NCI-H2227 (cell line): ENCODE measurements around the gene SMG6.

Experiments used
- DNase-seq: peaks from one replicate; lab custom pipeline; 2025; ENCODE audit not compliant: unreplicated experiment; lab: John Stamatoyannopoulos, UW

Gene SMG6

DNA sequence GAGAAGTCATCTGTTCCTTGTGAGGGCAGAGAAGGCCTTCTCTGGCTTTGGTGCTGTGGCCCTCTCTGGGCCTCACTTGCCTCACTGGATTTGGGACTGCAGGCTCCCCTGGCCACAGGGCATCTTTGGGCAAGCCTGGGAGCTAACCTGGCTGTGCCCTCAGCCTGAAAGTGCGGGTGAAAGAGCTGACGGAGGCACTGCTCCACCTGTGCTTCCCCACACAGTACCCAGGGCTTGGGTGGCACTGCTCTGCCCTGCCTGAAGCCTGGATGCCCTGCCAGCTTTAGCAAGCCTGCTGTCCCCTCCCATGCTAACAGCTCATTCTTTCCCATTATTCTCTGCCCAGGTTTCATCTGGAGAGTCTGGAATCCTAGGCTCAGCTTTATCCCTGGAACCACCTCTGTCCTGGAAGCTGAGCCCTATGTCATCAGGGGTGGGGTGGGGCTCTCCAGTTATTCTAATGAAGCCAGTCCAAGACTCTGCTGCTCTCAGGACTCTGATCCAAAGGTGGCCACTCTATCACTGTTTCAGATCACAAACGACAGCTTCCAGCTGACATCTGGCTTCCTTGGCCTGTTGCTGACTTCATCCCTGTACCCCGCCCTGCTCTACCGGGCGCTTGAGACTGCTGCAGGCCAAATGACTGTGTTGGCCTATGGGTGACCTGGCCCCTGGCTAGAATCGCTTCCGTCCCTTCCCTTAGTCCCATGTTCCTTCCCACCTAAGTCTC, 219.4 kb downstream of the SMG6 start:
- DNase-seq: no peak

DNA sequence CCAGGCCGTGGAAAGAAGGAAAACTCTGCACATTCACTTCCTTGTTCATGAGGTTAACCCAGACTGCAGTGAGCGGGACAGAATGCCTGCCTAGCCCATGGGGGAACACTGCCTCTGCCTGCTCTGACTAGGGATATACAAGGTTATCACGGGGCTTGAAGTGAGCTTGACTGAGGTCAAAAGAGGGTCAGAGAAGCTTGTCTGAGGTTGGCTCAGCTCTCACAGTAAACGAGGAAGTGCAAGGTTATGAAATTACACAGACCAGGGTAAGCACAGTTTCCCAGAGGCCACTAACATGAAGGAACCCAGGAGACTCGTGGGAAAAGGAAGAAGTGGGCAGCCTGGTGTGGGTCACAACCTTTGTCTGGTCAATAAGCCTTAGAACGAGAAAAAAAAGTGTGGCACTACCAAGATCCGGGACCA, 220.0 kb downstream of the SMG6 start:
- DNase-seq: no peak

DNA sequence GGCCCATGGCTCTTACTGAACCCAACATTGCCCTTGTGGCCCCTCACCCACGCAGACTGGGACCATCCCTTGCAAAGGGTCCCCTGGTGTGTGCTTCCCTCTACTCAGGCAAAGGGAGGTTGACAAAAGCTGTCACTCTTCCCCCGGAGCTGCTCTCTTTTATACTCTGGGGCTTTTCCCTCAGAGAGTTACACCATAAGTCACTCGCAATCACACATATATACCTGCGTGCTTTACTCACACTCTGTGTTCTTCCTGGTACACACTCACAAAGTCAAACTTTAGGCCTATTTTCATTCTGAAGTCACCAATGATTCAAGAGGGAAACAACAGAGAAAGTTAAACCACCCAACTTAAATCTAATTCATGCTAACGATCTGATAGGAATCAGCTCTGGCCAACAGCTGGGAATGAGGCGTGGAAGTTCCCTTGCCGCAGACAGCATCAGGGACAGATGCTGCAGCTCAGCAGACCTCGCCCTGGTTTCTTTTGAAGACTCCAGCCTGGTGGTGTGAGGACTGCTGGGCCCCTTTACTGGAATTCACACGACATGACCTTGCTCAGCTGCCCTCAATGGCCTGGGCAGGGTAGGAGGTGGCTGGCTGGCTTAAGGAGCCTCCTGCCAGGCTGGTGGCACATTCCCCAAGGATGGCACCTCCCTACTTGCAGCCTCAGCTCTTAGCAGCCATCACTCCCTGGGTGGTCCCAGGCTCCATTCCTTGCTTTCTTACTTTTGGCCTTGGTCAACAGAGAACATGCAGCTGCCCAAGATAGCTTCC, 221.4 kb downstream of the SMG6 start:
- no peak for DNase-seq

DNA sequence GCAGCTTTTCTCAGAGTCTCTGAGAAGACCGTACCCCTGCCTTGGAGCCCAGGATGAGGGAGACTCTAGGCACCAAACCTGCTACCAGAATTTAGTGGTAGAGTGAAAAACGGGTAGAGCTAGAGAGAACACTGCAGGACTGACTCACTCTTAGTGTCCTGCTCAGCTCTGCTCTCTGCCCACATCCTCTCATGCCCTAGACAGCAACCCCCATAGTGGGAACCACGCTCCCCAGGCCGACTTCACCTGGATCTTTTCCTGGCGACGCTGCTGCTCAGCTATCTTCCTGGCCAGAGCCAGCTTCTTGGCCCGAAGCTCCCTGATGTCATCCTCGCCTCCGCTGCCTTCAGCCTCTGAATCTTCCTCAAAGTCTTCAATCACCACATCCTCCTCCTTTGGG, 222.0 kb downstream of the SMG6 start:
- no peak for DNase-seq

DNA sequence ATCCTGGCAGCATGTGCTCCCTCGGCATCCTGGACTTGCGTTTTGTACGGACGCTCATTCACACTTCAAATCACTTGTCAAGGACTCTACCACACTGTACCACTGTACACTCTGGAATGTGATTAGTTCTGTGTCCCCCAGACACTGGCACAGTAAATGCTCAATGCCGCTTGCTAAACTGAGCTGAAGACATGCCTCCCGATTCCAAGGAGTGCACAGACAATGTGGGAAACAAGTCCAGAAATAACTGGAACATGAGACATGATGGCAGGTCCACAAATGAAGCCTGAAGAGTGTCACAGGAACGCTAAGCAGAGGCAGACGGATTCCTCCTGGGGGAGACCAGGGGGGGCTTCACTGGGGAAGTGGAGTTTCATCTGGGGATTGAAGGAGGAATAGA, 226.5 kb downstream of the SMG6 start:
- DNase-seq: no peak

DNA sequence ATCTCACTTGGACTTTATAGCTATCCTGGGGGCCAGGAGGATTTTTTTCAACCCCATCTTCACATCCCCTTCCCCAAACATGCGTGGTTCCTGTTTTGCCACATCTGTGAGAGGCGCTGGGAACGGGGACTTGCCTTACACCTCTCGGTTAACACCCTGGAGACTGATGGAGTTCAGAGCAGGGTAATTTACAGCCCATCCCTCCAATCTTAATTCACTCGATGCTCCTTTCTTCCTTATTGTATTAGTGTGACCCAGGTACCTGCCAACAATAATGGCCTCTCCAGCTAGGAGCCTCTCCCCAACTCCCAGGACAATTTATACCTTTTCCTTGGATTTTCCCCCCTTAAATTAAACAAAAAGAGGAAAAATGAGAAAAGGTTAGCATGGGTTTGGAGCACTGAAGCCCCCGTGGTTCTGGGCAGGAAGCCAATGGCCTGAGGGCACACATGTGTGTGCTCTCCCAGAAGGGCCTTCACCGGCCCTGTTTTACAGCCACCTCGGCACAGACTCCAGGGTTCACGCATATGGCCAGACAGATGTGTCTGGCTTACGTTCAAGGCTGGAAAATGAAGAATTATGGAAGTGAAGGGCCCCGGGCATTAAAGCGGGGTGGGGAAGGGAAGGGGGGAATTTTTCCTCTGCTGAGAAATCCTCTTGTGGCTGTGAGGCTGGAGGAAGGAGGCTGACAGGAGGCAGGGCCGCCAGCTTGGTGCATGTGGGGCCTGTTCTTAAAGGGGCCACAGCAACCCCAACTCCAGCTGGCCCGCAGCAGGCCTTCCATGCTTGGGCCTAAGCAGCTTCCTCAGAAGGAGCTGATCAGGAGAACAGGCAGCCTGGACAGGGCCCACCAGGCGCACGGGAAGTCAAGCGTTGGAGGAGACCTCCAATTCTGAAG, 227.2 kb downstream of the SMG6 start:
- DNase-seq: no peak

DNA sequence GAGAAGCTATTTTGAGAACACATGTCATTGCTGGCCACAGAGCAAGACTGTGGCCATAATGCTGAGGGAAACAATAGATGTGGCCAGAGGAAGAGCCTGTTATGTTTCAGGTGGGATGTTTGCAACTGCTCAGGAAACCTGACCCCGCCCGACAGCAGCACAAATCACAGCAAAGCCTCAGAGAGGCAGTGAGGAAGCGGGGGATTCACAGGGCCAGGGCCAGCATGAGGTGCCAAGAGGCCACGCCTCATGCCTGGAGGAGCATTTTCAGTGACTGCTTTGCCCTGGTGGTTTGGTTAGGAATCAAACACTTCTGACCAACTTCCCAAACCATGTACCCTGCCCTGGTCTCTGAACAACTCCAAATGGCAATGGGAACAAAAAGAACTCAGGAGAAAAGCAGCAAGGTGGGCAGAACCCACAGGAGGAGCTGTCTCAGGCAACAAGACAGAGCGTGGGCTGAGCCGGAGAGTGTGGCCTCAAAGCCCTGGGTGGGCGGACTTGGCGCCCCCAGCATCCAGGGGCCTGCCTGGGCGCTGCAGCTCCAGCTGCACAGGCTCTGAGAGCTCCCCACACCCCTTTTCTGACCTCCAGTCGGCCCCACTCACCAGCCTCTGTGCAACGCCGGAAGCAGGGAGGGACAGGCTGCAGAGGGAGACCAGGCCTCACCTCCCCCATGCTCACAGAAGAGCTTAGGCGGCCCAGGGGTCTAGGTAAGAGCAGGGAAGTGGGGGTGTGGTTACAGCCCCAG, 228.1 kb downstream of the SMG6 start:
- peak; percentile 35 for DNase-seq

DNA sequence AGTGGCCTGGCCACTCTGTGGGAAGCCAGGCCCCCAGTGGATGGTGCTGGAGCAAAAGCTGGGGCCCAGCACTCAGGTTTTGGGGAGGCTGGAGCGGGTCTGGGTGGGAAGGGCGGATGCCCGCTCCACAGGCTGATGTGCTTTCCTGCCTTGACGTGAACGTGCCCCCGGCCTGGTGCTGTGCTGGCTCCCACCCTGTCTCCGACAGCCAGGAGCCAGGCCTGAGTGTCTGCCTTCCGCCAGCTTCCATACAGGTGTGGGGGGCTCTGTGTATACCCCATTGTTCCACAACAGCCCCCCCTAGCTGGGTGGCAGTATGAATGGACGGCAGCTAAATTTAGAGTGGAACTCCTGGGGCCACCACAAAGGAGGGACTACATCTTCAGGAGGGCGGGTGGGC, 228.7 kb downstream of the SMG6 start:
- DNase-seq: no peak

DNA sequence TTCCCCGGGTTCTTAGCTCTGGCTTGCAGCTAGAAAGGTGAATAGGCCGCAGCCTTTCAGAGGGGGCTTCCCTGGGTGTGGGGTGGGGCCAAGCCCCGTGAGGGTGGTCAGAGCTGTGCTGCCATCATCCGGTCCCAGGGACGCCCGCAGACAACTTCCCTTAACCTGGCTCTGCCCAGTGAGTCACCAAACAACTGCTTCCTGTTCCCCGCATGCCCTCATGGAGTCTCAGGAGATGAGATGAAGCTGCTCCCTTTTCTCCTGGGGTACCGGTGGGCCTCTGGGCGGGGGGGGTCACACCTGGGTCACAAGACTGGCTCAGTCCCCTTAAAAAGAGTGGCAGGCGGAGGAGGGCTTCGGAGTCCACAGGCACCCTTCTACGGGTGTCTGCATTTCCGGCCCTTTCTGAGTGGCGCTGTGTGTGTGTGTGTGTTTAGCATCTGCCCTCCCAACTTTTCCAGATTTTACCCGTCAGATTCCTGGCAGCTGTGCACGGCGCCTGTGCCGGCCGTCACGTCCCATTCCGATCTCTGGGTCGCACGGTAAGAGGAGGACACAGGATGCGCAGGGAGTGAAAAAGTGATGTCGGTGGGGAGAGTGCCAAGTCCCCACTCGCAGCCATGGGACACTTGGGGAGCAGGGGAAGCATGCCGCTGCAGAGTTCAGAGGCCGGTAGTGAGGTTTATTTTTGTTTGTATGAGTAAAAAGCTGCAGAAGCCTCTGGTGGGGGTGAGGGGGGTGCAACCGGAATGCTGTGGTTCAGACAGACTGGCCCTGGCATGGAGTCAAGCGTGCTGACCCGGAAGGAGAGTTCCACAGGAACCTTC, 231.9 kb downstream of the SMG6 start:
- DNase-seq: no peak

DNA sequence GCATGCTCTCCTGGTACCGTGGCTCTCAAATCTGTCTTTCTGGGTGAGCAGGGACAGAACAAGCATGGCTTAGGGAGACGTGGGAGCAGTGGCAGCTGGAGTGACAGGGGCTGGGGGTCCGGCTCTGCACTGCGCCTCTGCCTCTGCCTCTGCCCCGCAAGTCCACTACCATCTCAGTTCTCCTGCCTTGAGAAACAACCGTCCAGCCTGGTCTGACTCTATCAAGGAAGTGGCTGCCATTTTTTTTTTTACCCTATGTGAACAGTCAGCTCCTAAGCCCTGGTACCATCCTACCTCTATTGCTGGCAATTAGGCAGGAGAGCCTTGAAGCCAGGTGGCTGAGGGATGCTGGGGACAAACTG, 232.6 kb downstream of the SMG6 start:
- DNase-seq: no peak

DNA sequence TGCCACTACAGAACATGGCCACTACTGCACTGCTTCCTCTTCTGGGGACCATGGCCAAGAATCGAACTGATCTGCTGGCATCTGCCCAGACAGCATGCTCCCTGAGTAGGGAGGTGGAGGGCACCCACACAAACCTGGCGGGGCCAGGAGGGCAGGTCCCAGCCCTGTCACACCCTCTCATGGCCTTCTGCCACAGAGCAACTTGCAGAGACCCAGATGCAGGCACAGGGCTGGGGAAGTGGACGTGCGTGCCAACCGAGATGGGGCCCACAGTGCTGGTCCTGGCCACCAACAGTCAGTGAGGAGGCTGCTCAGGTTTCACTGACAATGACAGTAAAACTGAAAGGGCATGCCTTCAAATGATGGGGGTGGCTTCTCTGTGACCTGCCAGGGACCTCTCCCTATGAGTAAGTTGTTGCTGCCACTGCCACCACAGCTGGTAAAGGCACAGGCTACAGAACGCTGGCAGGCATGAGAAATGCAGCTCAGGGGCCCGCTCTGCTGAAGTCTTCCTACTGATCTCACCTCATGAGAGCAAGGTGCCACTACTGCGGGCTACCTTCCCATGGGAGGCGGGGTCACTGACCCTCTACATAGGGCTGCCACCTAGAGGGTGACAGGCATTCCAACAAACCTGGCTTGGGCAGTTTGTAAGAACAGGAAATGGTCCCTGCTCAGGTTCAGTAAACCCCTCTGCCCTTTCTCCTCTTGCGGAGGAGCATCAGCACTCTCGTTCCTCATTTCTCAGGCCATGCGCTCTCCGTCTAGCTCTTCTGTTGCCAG, 233.2 kb downstream of the SMG6 start:
- no peak for DNase-seq

DNA sequence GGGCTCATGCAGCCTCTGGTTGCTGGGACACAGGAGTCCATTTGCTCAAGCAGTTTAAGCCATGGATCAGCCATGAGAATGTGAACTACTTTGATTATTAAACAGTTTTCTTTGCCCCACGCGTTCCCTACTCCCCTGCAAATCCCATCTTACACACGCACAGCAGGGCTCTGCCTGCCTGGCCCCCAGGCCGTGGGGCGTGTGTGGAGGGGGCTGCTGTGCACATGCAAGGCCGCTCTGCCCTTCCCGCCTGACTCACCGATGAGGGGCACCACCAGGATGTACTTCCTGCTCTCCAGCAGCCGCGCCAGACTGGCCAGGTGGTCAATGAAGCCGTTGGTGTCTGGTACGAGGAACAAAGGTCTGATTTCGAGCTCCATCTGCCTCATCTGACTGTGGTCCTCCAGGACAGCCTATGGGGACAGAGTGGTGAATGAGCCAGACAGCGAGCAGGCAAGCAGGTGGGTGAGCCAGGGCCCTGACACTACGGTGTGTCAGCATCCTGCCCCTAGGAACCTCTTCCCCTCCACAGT, 235.0 kb downstream of the SMG6 start:
- DNase-seq: no peak

DNA sequence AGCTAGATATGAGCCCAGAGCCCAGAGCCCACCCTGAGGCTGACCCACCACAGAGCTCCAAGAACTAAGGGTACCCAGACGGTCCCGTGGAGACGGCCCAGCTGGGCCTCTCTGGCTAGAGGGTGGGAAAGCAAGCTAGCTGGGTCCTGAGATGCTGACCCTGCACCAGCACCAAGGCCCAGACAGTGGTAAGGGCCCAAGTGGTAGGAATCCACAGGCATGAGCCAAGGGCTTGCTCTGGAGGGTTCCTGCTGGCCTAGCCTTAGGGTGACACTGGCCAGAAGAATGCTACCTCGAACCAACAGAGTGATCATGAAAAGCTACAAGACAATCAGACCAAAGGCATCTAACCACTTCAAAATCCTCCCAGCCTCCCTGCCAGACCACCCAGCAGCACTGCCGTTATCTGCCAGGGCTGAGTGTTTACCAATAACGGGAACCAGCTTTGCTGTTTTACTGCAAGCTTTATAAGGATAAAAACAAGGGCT, 235.5 kb downstream of the SMG6 start:
- DNase-seq: no peak

DNA sequence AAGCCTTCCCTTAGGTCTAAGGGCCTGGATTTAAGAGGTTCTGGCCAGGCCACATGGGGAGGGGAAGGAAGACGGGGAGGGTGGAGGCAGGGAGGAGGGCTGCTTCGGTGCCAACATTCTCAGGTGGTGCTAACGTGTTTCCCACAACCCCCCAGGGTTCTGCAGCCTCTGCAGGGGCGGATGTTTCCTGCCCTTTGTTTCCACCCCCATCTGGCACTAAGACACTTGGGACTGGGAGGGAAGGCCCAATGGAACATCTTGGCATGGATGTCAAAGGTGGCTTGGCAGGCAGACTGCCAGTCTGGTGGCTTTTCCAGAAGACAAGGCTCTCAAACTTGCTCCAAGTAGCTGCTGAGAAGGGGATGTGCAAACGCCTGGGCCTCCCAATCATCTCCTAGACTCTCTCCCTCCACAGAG, 236.0 kb downstream of the SMG6 start:
- DNase-seq: no peak

DNA sequence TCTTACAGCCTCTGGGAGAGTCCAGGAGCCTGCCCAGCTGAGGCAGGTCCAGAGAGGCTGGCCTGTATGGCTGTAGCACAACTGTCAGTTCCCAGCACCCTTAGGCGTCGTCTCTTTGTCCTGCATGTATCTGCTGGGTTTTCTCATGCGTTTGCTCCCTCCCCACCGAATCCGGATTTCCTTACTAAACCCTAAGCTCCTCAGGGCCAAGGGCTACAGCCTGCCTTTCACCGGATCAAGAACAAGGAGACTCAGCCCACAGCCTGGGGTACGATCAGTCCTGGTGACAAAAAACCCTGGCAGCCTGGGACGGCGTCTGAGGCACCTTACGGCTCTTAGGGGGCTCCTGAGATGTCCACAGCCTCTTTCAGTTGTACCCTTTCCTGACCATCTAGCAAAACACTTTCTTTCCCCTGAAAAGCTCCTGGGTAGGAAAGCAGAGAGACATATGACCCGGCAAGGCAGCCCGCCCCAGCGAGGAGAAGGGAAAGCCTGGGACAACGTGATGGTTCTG, 236.5 kb downstream of the SMG6 start:
- DNase-seq: no peak

DNA sequence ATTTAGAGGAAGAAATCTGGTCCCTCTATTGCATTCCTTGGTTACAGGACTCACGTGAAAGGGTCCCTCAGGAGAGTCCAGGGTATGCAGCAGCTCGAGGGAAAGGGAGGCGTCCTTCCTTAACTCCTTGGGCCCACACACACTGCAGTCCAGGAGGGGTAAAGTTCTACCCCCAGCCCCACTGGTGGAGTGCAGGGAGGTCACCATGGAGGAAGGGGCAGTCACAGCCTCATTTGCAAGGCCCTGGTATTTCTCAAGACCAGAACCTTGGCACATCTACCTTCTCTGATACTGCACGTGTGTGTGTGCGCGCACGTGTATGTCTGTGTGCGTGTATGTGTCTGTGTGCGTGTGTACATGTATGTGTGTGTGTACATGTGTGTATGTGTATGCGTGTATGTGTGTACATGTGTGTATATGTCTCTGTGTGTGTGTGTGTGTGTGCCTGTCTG, 237.6 kb downstream of the SMG6 start:
- DNase-seq: no peak

DNA sequence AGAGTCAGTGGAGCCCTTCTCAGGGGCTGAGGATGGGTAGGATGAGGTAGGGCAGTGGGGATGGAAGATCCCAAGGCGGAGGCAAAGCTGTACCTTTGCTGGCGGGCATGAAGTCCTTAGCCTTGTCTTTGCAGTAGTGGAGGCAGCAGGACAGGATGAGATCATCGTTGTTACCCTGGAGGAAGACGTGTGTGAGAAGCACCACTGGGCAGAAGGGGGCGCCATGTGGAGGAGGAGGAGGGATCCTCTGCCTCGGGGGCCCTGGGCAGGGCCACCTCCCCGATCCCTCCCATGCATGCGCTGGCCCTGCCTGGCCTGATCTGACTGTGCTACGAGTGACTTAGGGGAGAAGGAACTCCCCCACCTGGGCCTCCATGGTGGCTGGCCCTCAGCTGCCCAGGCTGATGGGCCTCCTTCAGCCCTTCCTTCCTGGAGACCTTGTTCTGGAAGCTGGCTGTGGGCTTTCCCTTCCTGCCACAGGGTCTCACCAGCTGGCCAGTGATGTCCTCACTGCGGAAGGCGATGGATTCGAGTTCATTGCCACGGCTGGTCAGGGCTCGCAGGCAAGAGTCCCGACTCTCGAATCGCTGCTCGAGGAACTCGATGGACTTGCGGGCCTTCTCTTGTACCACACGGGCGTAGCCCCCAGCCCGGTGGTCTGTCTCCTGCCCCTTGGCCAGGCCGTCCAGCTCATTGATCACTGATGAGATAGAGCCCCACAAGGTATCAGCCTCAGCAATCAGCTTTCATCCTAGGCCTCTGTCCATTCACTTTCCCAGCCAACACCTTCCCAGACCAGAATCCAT, 238.4 kb downstream of the SMG6 start:
- no peak for DNase-seq

DNA sequence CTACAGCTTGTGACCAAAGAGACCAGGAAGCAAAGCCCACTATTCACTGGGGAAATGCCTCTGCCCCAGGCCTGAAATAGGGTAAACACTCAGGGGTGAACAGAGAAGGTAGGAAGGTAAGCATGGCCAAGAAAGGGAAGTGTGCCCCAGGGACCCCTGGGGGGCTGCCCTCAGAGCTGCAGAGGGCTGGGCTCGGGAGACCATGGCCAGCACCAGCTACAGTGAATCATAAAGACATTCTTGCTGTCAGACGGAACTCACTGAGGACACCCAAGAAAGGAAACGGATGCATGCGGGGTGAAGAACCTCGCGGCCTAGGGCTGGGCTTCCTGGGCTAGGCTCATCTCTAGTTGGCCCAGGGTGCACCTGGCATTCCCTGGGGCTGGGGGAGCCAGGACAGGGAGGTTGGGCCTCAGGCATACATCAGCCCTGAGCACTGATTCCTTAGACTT, 239.0 kb downstream of the SMG6 start:
- no peak for DNase-seq
